CD14-positive monocyte (primary cell): ENCODE data around the gene SLFN12L. TPM values are rescaled to one million over a fixed set of nuclear protein-coding genes. Genes with fewer than 3 reads are reported as not detected.

Experiments
- DNase-seq, 3 donors: peaks; one replicate each; pipeline ENCODE4 v3.0.0-alpha.2; 2011 to 2022
- H2AFZ ChIP-seq: 2 replicates; pipeline ENCODE4 v1.6.0; 2012; ENCODE audit warnings: mild to moderate bottlenecking, low read depth, low read length, inconsistent platforms; ENCODE audit not compliant: insufficient read depth, poor library complexity, severe bottlenecking
- H3K27ac ChIP-seq, 2 donors: 1 replicate in 1 of 2; 2 replicates in 1 of 2; pipeline ENCODE4 v1.5.1; 2012 to 2013; ENCODE audit warnings: low read length in 2 of 2, control low read depth in 1 of 2, inconsistent platforms in 1 of 2, low read depth in 1 of 2, mild to moderate bottlenecking in 1 of 2
- H3K27me3 ChIP-seq, 2 donors: one replicate each; pipeline versions ENCODE4 v1.6.0 to v1.6.1; 2011 to 2013; ENCODE audit warnings: low read length in 2 of 2; ENCODE audit not compliant: control insufficient read depth in 2 of 2, insufficient read depth in 2 of 2
- H3K36me3 ChIP-seq, 2 donors: replicated peaks in 1 of 2; 1 replicate in 1 of 2; 2 replicates in 1 of 2; pipeline versions ENCODE4 v1.5.1 to v1.6.1; 2012 to 2013; ENCODE audit warnings: low read length in 2 of 2, control low read depth in 1 of 2, inconsistent platforms in 1 of 2, mild to moderate bottlenecking in 1 of 2; ENCODE audit not compliant: insufficient read depth in 2 of 2, control insufficient read depth in 1 of 2
- H3K4me1 ChIP-seq, 2 donors: 1 replicate in 1 of 2; 2 replicates in 1 of 2; pipeline versions ENCODE4 v1.5.1 to v1.6.1; 2012 to 2013; ENCODE audit warnings: low read length in 2 of 2, control low read depth in 1 of 2, inconsistent platforms in 1 of 2, mild to moderate bottlenecking in 1 of 2, moderate library complexity in 1 of 2; ENCODE audit not compliant: insufficient read depth in 2 of 2, control insufficient read depth in 1 of 2
- H3K4me2 ChIP-seq: replicated peaks from 2 replicates; pipeline ENCODE3; 2012; ENCODE audit warnings: low read length, moderate library complexity, mild to moderate bottlenecking; ENCODE audit not compliant: poor library complexity, severe bottlenecking; ENCODE audit errors: extremely low read depth
- H3K4me3 ChIP-seq, 3 experiments: fragments of 200-600 bp in 1 of 3; sonication (generic) in 1 of 3; replicated peaks in 1 of 3; 1 replicate in 2 of 3; 2 replicates in 1 of 3; pipeline ENCODE4 v1.5.1; 2011 to 2013; ENCODE audit warnings: low read length in 3 of 3, mild to moderate bottlenecking in 3 of 3, control low read depth in 2 of 3, low read depth in 2 of 3, inconsistent platforms in 1 of 3, moderate library complexity in 1 of 3
- H3K79me2 ChIP-seq: 2 replicates; pipeline ENCODE4 v1.6.0; 2012; ENCODE audit warnings: mild to moderate bottlenecking, control low read depth, inconsistent platforms, low read length, moderate library complexity; ENCODE audit not compliant: insufficient read depth
- H3K9ac ChIP-seq: 2 replicates; pipeline ENCODE4 v1.6.0; 2017; ENCODE audit warnings: low read length, mild to moderate bottlenecking; ENCODE audit not compliant: insufficient read depth, poor library complexity, severe bottlenecking
- H3K9me3 ChIP-seq, 2 donors: replicated peaks in 1 of 2; 1 replicate in 1 of 2; 2 replicates in 1 of 2; pipeline versions ENCODE4 v1.5.1 to v1.6.1; 2012 to 2013; ENCODE audit warnings: low read length in 2 of 2, control low read depth in 1 of 2; ENCODE audit not compliant: control insufficient read depth in 1 of 2, insufficient read depth in 1 of 2
- H4K20me1 ChIP-seq: 2 replicates; pipeline ENCODE4 v1.6.0; 2012; ENCODE audit warnings: mild to moderate bottlenecking, low read length, control low read depth, moderate library complexity; ENCODE audit not compliant: insufficient read depth
- H3K27ac Mint-ChIP-seq, 7 donors: one replicate each; pipeline ENCODE4 v1.8.0; 2020; ENCODE audit warnings: mild to moderate bottlenecking in 7 of 7, mixed read lengths in 7 of 7, moderate library complexity in 6 of 7, inconsistent platforms in 2 of 7
- H3K27me3 Mint-ChIP-seq, 3 donors: one replicate each; pipeline ENCODE4 v1.8.0; 2021 to 2022; ENCODE audit warnings: low read depth in 3 of 3, mild to moderate bottlenecking in 3 of 3, mixed read lengths in 3 of 3, moderate library complexity in 3 of 3, inconsistent platforms in 1 of 3
- H3K36me3 Mint-ChIP-seq, 2 donors: one replicate each; pipeline ENCODE4 v1.8.0; 2020; ENCODE audit warnings: mixed read lengths in 2 of 2, inconsistent platforms in 1 of 2, mild to moderate bottlenecking in 1 of 2
- H3K4me1 Mint-ChIP-seq: one replicate; pipeline ENCODE4 v1.8.0; 2020; ENCODE audit warnings: mild to moderate bottlenecking, mixed read lengths
- H3K4me3 Mint-ChIP-seq, 2 donors: one replicate each; pipeline ENCODE4 v1.8.0; 2020; ENCODE audit warnings: mild to moderate bottlenecking in 2 of 2, mixed read lengths in 2 of 2, moderate library complexity in 1 of 2
- H3K9me3 Mint-ChIP-seq, 7 donors: one replicate each; pipeline ENCODE4 v1.8.0; 2020 to 2022; ENCODE audit warnings: mixed read lengths in 7 of 7, mild to moderate bottlenecking in 6 of 7, moderate library complexity in 6 of 7, inconsistent platforms in 2 of 7
- WGBS: methylation state at CpG from one replicate; pipeline ENCODE4 v1.1.5; 2013; ENCODE audit warnings: missing lambda C conversion rate; ENCODE audit not compliant: insufficient coverage; 5-methylcytosine and 5-hydroxymethylcytosine counted together
- intact Hi-C, 2 donors: fragments of 100-400 bp; cut with micrococcal nuclease; formaldehyde crosslinking; loops; one replicate each; pipeline versions ENCODE4 v1.15.0 to v1.15.1; 2023
- polyA plus RNA-seq, 3 donors: library from polyadenylated mRNA; depleted of rRNA in 1 of 3; unstranded in 2 of 3; stranded (reverse) in 1 of 3; fragments of 300-500 nt in 2 of 3; fragments of >200 nt in 1 of 3; fragmentation: Illumina TruSeq in 2 of 3; gene quantifications; 1 replicate in 2 of 3; 2 replicates in 1 of 3; pipeline ENCODE4 v1.2.3, GENCODE V29; 2012 to 2021
- TF ChIP-seq, protein P1 (sequence below): fragments of 200-600 bp; IDR thresholded peaks from one replicate; pipeline ENCODE4 v1.8.0; 2022; ENCODE audit warnings: antibody characterized with exemption, mild to moderate bottlenecking

SLFN12L gene
- polyA plus RNA-seq, 3 donors: 0.14 to 0.25 (median 0.24) TPM

DNA sequence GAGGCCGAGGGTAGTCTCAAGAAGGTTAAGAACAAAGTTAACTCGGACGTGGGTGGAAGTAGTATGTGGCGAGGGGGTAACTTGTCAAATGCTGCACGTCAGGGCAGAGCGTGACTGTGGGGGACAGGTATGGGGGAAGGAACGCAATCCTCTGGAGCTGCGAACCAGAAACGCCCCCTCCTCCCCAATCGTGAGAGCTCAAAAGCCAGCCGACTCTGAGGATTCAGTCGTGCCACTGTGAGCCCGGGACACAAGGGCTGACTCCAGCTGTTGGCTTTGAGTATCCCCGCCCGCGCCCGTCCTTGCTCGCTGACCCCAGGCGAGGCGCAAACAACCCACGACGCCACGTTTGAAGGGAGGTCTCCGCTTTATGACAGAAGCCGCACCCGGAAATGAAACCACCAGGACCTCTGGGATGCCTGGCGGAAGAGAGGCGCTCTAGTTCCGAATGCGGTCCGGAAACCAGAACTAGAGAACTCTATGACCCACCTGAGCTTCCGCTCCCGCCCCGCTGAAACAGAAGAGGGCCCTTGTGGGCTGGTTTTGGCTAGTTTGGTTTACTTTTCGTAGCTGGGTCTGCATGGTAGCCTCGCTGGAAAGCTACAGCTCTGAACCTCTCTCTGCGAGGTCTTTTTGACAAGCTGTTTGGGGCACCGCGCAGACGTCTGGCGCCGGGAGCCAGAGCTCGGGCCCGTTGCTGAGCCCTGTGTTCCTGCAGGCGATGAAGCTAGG, 40.9 kb upstream of the SLFN12L start, which contains the start of gene PEX12:
PEX12 (minus strand) TSS at position 375 of the 732 bp plus-strand sequence. CDS start 550 bp downstream, outside the sequence.
- peak; percentile 68 to 81 (median 80) for DNase-seq
- Histone ChIP-seq H3K27me3 (no peaks in the 10 kb centered on the region), H3K36me3 (peaks cover 21 to 28% of the 10 kb centered on the region in 2 donors), H3K9me3 (no peaks in the 10 kb centered on the region), H3K4me3 (peak within 1 kb of the TSS; percentile 66 to 87 (median 83)), H4K20me1 (no peaks in the 10 kb centered on the region), H3K4me1 (peaks cover 13 to 26% of the 10 kb centered on the region in 2 donors), H2AFZ (peak within 1 kb of the TSS; percentile 90), H3K79me2 (no peaks in the 10 kb centered on the region), H3K9ac (peak within 1 kb of the TSS; percentile 74), H3K4me2 (peak within 1 kb of the TSS; percentile 78), H3K27ac (peak within 1 kb of the TSS; percentile 70 to 84)
- H3K36me3 Mint-ChIP-seq: peaks cover 19 to 20% of the 10 kb centered on the region in 2 donors
- H3K4me3 Mint-ChIP-seq: peak within 1 kb of the TSS; percentile 96 to 97
- H3K27me3 Mint-ChIP-seq: peaks cover 4 to 7% (median 6%) of the 10 kb centered on the region in 3 donors
- H3K9me3 Mint-ChIP-seq: peaks cover 0 to 4% (median 0%) of the 10 kb centered on the region in 7 donors
- intact Hi-C loops: no loop called here
- TF ChIP-seq, protein P1, sequence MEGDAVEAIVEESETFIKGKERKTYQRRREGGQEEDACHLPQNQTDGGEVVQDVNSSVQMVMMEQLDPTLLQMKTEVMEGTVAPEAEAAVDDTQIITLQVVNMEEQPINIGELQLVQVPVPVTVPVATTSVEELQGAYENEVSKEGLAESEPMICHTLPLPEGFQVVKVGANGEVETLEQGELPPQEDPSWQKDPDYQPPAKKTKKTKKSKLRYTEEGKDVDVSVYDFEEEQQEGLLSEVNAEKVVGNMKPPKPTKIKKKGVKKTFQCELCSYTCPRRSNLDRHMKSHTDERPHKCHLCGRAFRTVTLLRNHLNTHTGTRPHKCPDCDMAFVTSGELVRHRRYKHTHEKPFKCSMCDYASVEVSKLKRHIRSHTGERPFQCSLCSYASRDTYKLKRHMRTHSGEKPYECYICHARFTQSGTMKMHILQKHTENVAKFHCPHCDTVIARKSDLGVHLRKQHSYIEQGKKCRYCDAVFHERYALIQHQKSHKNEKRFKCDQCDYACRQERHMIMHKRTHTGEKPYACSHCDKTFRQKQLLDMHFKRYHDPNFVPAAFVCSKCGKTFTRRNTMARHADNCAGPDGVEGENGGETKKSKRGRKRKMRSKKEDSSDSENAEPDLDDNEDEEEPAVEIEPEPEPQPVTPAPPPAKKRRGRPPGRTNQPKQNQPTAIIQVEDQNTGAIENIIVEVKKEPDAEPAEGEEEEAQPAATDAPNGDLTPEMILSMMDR: no peak
- H3K4me1 Mint-ChIP-seq: peaks cover 18% of the 10 kb centered on the region
- peak within 1 kb of the TSS; percentile 88 to 95 (median 91) for H3K27ac Mint-ChIP-seq
- under 1% methylated on average over 38 of the region's 45 CpGs for WGBS

DNA sequence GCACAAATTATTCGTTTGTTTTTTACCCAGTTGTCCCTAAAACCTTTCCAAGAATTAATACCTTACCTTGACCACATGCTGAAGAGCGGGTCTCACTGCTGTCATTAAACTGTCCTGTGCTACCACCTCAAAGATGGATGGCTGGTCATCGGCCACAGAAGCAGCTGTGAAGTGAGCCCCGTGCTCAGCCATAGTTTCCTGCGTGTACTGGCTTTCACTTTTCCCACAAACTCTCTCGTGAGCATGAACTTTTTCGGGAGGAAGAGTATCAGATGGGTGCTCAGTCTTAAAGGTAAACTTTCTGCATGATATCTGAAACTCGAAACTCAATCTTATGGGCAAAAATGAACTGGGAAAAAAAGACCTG, 40.3 kb upstream of the SLFN12L start:
- DNase-seq: peak in 2 of 3 donors; percentile 18 to 24
- Histone ChIP-seq H3K4me3 (peak overlapping the region; percentile 66 to 87 (median 83)), H2AFZ (peak overlapping the region; percentile 90), H3K4me2 (peak overlapping the region; percentile 78), H3K36me3 (peaks cover 21 to 28% of the 10 kb centered on the region in 2 donors), H3K4me1 (peaks cover 13 to 25% of the 10 kb centered on the region in 2 donors), H4K20me1 (no peaks in the 10 kb centered on the region), H3K27me3 (no peaks in the 10 kb centered on the region), H3K9ac (peak overlapping the region; percentile 74), H3K9me3 (no peaks in the 10 kb centered on the region), H3K27ac (peak overlapping the region; percentile 70 to 84), H3K79me2 (no peaks in the 10 kb centered on the region)
- 5% methylated on average over 4 of the region's 8 CpGs for WGBS
- Mint-ChIP-seq H3K36me3 (peaks cover 19 to 20% of the 10 kb centered on the region in 2 donors), H3K27me3 (peaks cover 3 to 4% (median 4%) of the 10 kb centered on the region in 3 donors), H3K27ac (peak overlapping the region; percentile 88 to 95 (median 91)), H3K9me3 (peaks cover 0 to 4% (median 0%) of the 10 kb centered on the region in 7 donors), H3K4me3 (peak overlapping the region; percentile 96 to 97), H3K4me1 (peaks cover 18% of the 10 kb centered on the region)
- intact Hi-C loops: no loop called here
- TF ChIP-seq, protein P1: no peak
